AG10803 (cell line): ENCODE measurements around the gene CCL24.
A peak's percentile ranks its signal among the peaks of the same experiment; 100 is the strongest.

Experiments used
- DNase-seq: peaks from one replicate; pipeline ENCODE4 v3.0.0; 2010; ENCODE audit warnings: low read depth
- H3K4me3 ChIP-seq: 2 replicates; pipeline ENCODE4 v1.5.1; 2011; ENCODE audit warnings: mild to moderate bottlenecking, low read length, control low read depth
- TF ChIP-seq, protein P1 (sequence below): conservative IDR thresholded peaks from 2 replicates; pipeline ENCODE4 v1.5.1; 2011; ENCODE audit warnings: mild to moderate bottlenecking, low read length, control low read depth, inconsistent platforms

Gene CCL24

DNA sequence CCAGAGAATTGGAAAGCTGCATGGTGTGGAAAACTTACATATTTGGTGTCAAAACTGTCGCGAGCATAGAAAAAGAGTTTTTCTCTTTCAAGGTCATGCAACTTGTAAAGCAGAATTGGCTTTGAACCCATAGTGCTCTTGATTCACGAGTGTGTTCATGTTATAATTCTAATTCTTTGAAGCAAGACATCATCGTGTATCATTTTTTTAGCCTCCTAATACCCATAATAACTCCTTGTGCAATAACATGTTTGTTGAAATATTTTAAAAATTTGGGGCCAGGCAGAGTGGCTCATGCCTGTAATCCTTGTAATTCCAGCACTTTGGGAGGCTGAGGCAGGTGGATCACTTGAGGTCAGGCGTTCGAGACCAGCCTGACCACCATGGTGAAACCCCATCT, 4.2 kb downstream of the CCL24 start:
- peak; percentile 75 for DNase-seq
- no peak overlapping the region for H3K4me3 ChIP-seq
- TF ChIP-seq, protein P1, sequence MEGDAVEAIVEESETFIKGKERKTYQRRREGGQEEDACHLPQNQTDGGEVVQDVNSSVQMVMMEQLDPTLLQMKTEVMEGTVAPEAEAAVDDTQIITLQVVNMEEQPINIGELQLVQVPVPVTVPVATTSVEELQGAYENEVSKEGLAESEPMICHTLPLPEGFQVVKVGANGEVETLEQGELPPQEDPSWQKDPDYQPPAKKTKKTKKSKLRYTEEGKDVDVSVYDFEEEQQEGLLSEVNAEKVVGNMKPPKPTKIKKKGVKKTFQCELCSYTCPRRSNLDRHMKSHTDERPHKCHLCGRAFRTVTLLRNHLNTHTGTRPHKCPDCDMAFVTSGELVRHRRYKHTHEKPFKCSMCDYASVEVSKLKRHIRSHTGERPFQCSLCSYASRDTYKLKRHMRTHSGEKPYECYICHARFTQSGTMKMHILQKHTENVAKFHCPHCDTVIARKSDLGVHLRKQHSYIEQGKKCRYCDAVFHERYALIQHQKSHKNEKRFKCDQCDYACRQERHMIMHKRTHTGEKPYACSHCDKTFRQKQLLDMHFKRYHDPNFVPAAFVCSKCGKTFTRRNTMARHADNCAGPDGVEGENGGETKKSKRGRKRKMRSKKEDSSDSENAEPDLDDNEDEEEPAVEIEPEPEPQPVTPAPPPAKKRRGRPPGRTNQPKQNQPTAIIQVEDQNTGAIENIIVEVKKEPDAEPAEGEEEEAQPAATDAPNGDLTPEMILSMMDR = no peak

DNA sequence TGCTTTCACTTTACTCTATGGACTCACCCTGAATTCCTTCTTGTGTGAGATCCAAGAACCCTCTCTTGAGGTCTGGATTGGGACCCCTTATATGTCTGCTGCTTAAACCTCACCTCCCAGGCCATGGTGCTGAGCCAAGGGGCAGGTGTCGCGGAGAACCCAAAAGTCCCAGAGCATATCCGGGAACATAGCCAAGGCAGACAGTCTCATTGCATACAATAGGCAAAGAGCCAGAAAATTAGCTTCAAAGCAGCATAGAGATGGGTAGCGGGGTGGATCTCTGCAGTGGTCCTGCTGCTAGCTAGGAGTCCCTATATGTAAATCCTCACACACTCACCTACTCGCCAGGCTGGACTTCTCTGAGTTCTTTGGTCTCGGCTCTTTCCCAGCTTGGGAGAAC, 5.5 kb downstream of the CCL24 start:
- H3K4me3 ChIP-seq = no peak overlapping the region
- DNase-seq = no peak
- TF ChIP-seq, protein P1 = no peak

DNA sequence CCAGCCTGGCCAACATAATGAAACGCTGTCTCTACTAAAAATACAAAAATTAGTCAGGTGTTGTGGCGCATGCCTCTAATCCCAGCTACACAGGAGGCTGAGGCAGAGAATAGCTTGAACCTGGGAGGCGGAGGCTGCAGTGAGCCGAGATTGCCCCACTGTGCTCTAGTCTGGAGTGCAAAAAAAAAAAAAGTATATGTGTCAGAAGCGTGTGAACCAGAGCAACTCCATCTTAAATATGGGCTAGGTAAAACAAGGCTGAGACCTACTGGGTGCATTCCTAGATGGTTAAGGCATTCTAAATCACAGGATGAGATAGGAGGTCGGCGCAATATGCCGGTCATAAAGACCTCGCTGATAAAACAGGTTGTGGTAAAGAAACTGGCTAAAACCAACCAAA, 6.2 kb downstream of the CCL24 start:
- DNase-seq = no peak
- no peak overlapping the region for H3K4me3 ChIP-seq
- TF ChIP-seq, protein P1 = no peak

DNA sequence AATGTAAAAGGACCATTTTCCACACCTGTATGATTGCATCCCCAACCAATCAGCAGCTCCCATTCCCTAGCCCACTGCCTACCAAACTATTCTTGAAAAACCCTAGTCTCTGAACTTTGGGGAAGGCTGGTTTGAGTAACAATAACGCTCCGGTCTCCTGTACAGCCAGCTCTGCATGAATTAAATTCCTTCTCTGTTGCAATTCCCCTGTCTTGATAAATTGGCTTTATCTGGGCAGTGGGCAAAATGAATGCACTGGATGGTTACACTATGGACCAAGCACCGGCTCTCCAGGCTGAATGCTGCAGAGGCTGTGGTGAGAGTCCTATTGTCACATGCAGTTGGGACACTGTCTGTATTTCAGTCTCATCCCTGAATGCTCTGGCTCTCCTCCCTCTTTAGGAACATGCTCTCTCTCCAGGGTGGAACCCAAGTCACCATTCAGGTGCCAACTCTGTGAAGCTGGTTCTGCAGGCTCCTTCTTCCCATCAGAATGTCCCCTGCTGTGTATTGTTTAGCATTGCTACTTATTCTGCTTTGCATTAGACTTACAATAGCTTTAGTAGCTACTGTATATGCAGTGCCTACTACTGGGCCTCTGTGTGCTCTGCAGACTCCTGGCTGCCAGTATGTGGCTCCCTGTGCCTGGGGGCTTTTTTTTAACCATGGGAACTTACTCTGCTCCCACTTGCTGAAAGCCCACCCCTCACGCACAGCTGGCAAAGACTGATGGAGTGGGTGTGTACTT, 6.9 kb downstream of the CCL24 start:
- DNase-seq = no peak
- TF ChIP-seq, protein P1 = no peak
- H3K4me3 ChIP-seq = no peak overlapping the region

- TF ChIP-seq, protein P1 = no peak
- no peak for DNase-seq
- no peak overlapping the region for H3K4me3 ChIP-seq
Measured at GRCh38 chr7:75804705-75805104, 8.9 kb downstream of the CCL24 start.

DNA sequence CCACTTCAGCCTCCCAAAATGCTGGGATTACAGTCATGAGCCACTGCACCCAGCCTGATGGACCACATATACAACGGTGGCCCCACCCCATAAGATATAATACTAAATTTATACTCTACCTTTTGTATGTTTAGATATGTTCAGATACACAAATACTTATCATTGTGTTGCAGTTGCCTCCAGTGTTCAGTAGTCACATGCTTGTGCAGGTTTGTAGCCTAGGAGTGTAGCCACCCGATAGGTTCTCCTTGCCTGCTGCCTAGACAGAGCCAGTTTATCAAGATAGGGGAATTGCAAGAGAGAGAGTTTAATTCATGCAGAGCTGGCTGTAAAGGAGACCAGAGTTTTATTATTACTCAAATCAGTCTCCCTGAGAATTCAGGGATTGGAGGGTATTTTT, 9.6 kb downstream of the CCL24 start:
- DNase-seq = no peak
- TF ChIP-seq, protein P1 = no peak
- no peak overlapping the region for H3K4me3 ChIP-seq

DNA sequence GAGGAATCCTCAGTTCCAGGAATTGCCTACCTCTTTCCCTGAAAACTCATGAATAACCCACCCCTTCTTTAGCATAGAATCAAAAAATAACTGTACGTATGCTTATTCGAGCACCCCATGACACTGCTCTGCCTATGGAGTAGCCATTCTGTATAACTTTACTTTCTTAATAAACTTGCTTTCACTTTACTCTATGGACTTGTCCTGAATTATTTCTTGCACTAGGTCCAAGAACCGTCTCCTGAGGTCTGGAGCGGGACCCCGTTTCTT, 11.1 kb downstream of the CCL24 start:
- no peak for DNase-seq
- TF ChIP-seq, protein P1 = no peak
- H3K4me3 ChIP-seq = no peak overlapping the region
